HCT116 (cell line): ENCODE results near the gene BORA. TPM values are rescaled to one million over a fixed set of nuclear protein-coding genes. Genes with fewer than 3 reads are reported as not detected.

ENCODE experiments used
- ATAC-seq: fragments of 200-7000 bp; cut with Tn5 transposase; 2 replicates; pipeline ENCODE4 v1.9.1; 2020; ENCODE audit warnings: mild to moderate bottlenecking, moderate library complexity
- BruUV-seq: library from RNA; stranded (reverse); fragments of 400-500 nt; replicated peaks from 2 replicates; lab custom pipeline; 2021; lab: Mats Ljungman, UMichigan
- CTCF ChIA-PET: fragments of 300-600 bp; sonication (Branson Sonifier 250); formaldehyde crosslinking; loops from one replicate; lab custom pipeline; 2021; ENCODE audit warnings: antibody characterized with exemption; lab: Charles Lee
- POLR2A ChIA-PET: fragments of 300-600, 350-600 bp; sonication (Branson Sonifier 250); formaldehyde crosslinking; loops from one replicate; lab custom pipeline; 2021; ENCODE audit warnings: antibody characterized with exemption; lab: Charles Lee
- RAD21 ChIA-PET, 2 experiments: fragments of 300-600 bp; sonication (Branson Sonifier 250); formaldehyde crosslinking; loops; one replicate each; lab custom pipeline; 2023; ENCODE audit warnings: low total read pairs in 2 of 2; ENCODE audit not compliant: uncharacterized antibody in 2 of 2, unreplicated experiment in 2 of 2, low non-redundant PET in 1 of 2; lab: Charles Lee
- DNase-seq: peaks from one replicate; pipeline ENCODE4 v3.0.0-alpha.2; 2010; ENCODE audit warnings: low read depth, low spot score
- H2AFZ ChIP-seq: fragments of 200-600 bp; shearing (Covaris generic), sonication (generic); 2 replicates; pipeline ENCODE4 v1.6.1; 2017; ENCODE audit warnings: low read depth, mixed run types, mixed read lengths, antibody characterized with exemption, low read length; ENCODE audit not compliant: poor library complexity, severe bottlenecking
- H3K27ac ChIP-seq: 2 replicates; pipeline ENCODE4 v1.5.1; 2012; ENCODE audit warnings: low read depth, low read length
- H3K27me3 ChIP-seq: fragments of 200-600 bp; sonication (generic); 2 replicates; pipeline ENCODE4 v1.6.1; 2016; ENCODE audit warnings: mixed run types, low read length, mixed read lengths; ENCODE audit not compliant: insufficient read depth
- H3K36me3 ChIP-seq, 2 experiments: fragments of 200-500 bp in 1 of 2; fragments of 200-600 bp in 1 of 2; sonication (Bioruptor generic) in 1 of 2; sonication (generic) in 1 of 2; 2 replicates each; pipeline versions ENCODE4 v1.5.1 to v1.6.1; 2014 to 2016; ENCODE audit warnings: low read length in 2 of 2, inconsistent platforms in 1 of 2, mixed read lengths in 1 of 2, mixed run types in 1 of 2; ENCODE audit not compliant: insufficient read depth in 2 of 2, control insufficient read depth in 1 of 2
- H3K4me1 ChIP-seq, 2 experiments: fragments of 200-600 bp in 1 of 2; sonication (generic) in 1 of 2; 2 replicates each; pipeline versions ENCODE4 v1.5.1 to v1.6.1; 2012 to 2017; ENCODE audit warnings: low read length in 2 of 2, inconsistent platforms in 1 of 2, mild to moderate bottlenecking in 1 of 2, mixed read lengths in 1 of 2, mixed run types in 1 of 2, moderate library complexity in 1 of 2; ENCODE audit not compliant: insufficient read depth in 2 of 2, control insufficient read depth in 1 of 2
- H3K4me2 ChIP-seq: fragments of 200-600 bp; sonication (generic); 2 replicates; pipeline ENCODE4 v1.6.1; 2017; ENCODE audit warnings: mixed run types, low read length, mixed read lengths
- H3K4me3 ChIP-seq, 2 experiments: fragments of 200-600 bp in 1 of 2; sonication (generic) in 1 of 2; replicated peaks in 1 of 2; 2 replicates each; pipeline ENCODE4 v1.5.1; 2011 to 2016; ENCODE audit warnings: low read length in 2 of 2, control low read depth in 1 of 2, low read depth in 1 of 2, mild to moderate bottlenecking in 1 of 2, mixed read lengths in 1 of 2, mixed run types in 1 of 2
- H3K79me2 ChIP-seq: fragments of 200-600 bp; sonication (generic); 2 replicates; pipeline ENCODE4 v1.6.1; 2017; ENCODE audit warnings: mild to moderate bottlenecking, mixed run types, low read length, moderate library complexity, mixed read lengths; ENCODE audit not compliant: insufficient read depth
- H3K9ac ChIP-seq: fragments of 200-600 bp; sonication (generic); 2 replicates; pipeline ENCODE4 v1.6.1; 2016; ENCODE audit warnings: low read length, mixed read lengths
- H3K9me2 ChIP-seq: fragments of 200-600 bp; sonication (generic), shearing (Covaris generic); 2 replicates; pipeline ENCODE4 v1.6.1; 2017; ENCODE audit warnings: mixed run types, mild to moderate bottlenecking, moderate library complexity; ENCODE audit not compliant: insufficient read depth
- H3K9me3 ChIP-seq, 2 experiments: fragments of 200-500 bp in 1 of 2; fragments of 200-600 bp in 1 of 2; sonication (Bioruptor generic) in 1 of 2; sonication (generic) in 1 of 2; 2 replicates each; pipeline ENCODE4 v1.6.1; 2014 to 2017; ENCODE audit warnings: low read length in 2 of 2, mixed read lengths in 2 of 2, inconsistent platforms in 1 of 2, low read depth in 1 of 2, mild to moderate bottlenecking in 1 of 2, mixed run types in 1 of 2, moderate library complexity in 1 of 2; ENCODE audit not compliant: control insufficient read depth in 1 of 2, insufficient read depth in 1 of 2
- H4K20me1 ChIP-seq: fragments of 200-600 bp; sonication (generic), shearing (Covaris generic); 2 replicates; pipeline ENCODE4 v1.6.1; 2017; ENCODE audit warnings: mixed run types, mild to moderate bottlenecking, moderate library complexity; ENCODE audit not compliant: insufficient read depth
- ATF3 ChIP-seq: IDR thresholded peaks from 2 replicates; pipeline ENCODE4 v1.6.1; 2012
- CBX3 ChIP-seq: IDR thresholded peaks from 2 replicates; pipeline ENCODE4 v1.6.1; 2012; ENCODE audit warnings: low read depth
- CEBPB ChIP-seq: IDR thresholded peaks from 2 replicates; pipeline ENCODE4 v1.6.1; 2012; ENCODE audit warnings: low read depth
- CTCF ChIP-seq, 3 experiments: fragments of 200-600 bp in 1 of 3; sonication (generic) in 1 of 3; IDR thresholded peaks in 2 of 3; conservative IDR thresholded peaks in 1 of 3; 2 replicates each; pipeline ENCODE4 v1.5.1; 2012 to 2017; ENCODE audit warnings: low read depth in 2 of 3, low read length in 2 of 3, antibody characterized with exemption in 1 of 3, borderline replicate concordance in 1 of 3, control low read depth in 1 of 3, mild to moderate bottlenecking in 1 of 3, mixed read lengths in 1 of 3, mixed run types in 1 of 3, moderate library complexity in 1 of 3; ENCODE audit not compliant: insufficient read depth in 1 of 3
- EGR1 ChIP-seq: IDR thresholded peaks from 2 replicates; pipeline ENCODE4 v1.6.1; 2012; ENCODE audit warnings: low read depth
- ELF1 ChIP-seq: IDR thresholded peaks from 2 replicates; pipeline ENCODE4 v1.6.1; 2012; ENCODE audit warnings: low read depth, borderline replicate concordance
- EZH2 ChIP-seq: fragments of 200-600 bp; sonication (generic); IDR thresholded peaks from 2 replicates; pipeline ENCODE4 v1.6.1; 2017; ENCODE audit warnings: antibody characterized with exemption, mixed run types
- FOSL1 ChIP-seq: IDR thresholded peaks from 2 replicates; pipeline ENCODE4 v1.6.1; 2012; ENCODE audit warnings: low read depth
- JUND ChIP-seq: IDR thresholded peaks from 2 replicates; pipeline ENCODE4 v1.6.1; 2012
- MAX ChIP-seq: IDR thresholded peaks from 2 replicates; pipeline ENCODE4 v1.6.1; 2012
- POLR2A ChIP-seq: IDR thresholded peaks from 2 replicates; pipeline ENCODE4 v1.7.0; 2011; ENCODE audit warnings: borderline replicate concordance; ENCODE audit not compliant: insufficient read depth, insufficient read length; ENCODE audit errors: extremely low read depth
- POLR2AphosphoS5 ChIP-seq: IDR thresholded peaks from 2 replicates; pipeline ENCODE4 v1.6.1; 2011; ENCODE audit warnings: mild to moderate bottlenecking, low read depth, low read length, moderate library complexity
- SIN3A ChIP-seq: IDR thresholded peaks from 2 replicates; pipeline ENCODE4 v1.6.1; 2012; ENCODE audit warnings: low read depth
- SRF ChIP-seq: IDR thresholded peaks from 2 replicates; pipeline ENCODE4 v1.6.1; 2012; ENCODE audit warnings: low read depth
- TCF7L2 ChIP-seq: IDR thresholded peaks from 2 replicates; pipeline ENCODE4 v1.7.0; 2011; ENCODE audit warnings: borderline replicate concordance, inconsistent platforms; ENCODE audit not compliant: insufficient read depth, insufficient read length; ENCODE audit errors: extremely low read depth
- YY1 ChIP-seq: IDR thresholded peaks from 2 replicates; pipeline ENCODE4 v1.6.1; 2011; ENCODE audit warnings: low read length, low read depth, moderate library complexity, mild to moderate bottlenecking; ENCODE audit not compliant: insufficient replicate concordance; ENCODE audit errors: extremely low read depth
- ZBTB33 ChIP-seq: IDR thresholded peaks from 2 replicates; pipeline ENCODE4 v1.6.1; 2011; ENCODE audit warnings: mild to moderate bottlenecking, low read length, moderate library complexity; ENCODE audit not compliant: insufficient replicate concordance; ENCODE audit errors: extremely low read depth
- ZNF274 ChIP-seq: fragments of 200-500 bp; sonication (Bioruptor generic); IDR thresholded peaks from 2 replicates; pipeline ENCODE4 v1.6.1; 2014; ENCODE audit warnings: mild to moderate bottlenecking, low read depth, low read length, inconsistent platforms
- intact Hi-C: fragments of 100-400 bp; cut with micrococcal nuclease; formaldehyde crosslinking; loops from 2 replicates; pipeline ENCODE4 v1.10.0; 2022
- total RNA-seq: library from RNA; stranded (reverse); gene quantifications from one replicate; pipeline ENCODE4 v1.2.1, GENCODE V29; 2021; ENCODE audit not compliant: unreplicated experiment

BORA gene
- total RNA-seq, 1 experiment from 2014 or later, result 27.6 TPM

GRCh38 chr13:72745260-72745659 is 17.5 kb downstream of the BORA start:
- ChIA-PET RAD21 (no interaction called here), POLR2A (no interaction called here), CTCF (no interaction called here)
- Histone ChIP-seq H3K9ac (no peak overlapping the region), H3K79me2 (peaks cover 86% of the 10 kb centered on the region), H3K27ac (no peak overlapping the region), H3K4me1 (no peaks in the 10 kb centered on the region), H4K20me1 (no peaks in the 10 kb centered on the region; the same call in 1 of the 2 replicates), H3K9me2 (no peaks in the 10 kb centered on the region), H3K9me3 (no peaks in the 10 kb centered on the region), H2AFZ (no peak overlapping the region), H3K4me3 (no peak overlapping the region), H3K36me3 (peaks cover 38 to 54% of the 10 kb centered on the region in 2 experiments), H3K4me2 (no peak overlapping the region), H3K27me3 (no peaks in the 10 kb centered on the region)
- TF ChIP-seq POLR2A (no peak), CTCF (IDR thresholded peaks at IDR 0.05 in 2 of 3, conservative IDR thresholded peaks at IDR 0.05 in 1 of 3; ENCODE audit: borderline replicate concordance in 1 of 3, insufficient read depth in 1 of 3, low read depth in 2 of 3, low read length in 2 of 3) (no peak), FOSL1 (no peak), ZNF274 (no peak), POLR2AphosphoS5 (no peak), ELF1 (no peak), SIN3A (no peak), CEBPB (no peak), EGR1 (no peak), TCF7L2 (no peak), JUND (no peak), MAX (no peak), YY1 (no peak), ATF3 (no peak), ZBTB33 (no peak), EZH2 (no peak), SRF (no peak), CBX3 (no peak)
- intact Hi-C loops, result no loop called here
- no TSS peak for BruUV-seq
- ATAC-seq (no peak), DNase-seq (no peak)
